ENCODE measurements around the gene GGT1. TPM values are rescaled to one million over a fixed set of nuclear protein-coding genes. Genes with fewer than 3 reads are reported as not detected.

Gene GGT1
- total RNA-seq, 1 donor from 2014 or later = 7.7 TPM

- no peaks in the 10 kb centered on the region for H3K9me3 Mint-ChIP-seq
- H3K4me2 ChIP-seq = no peak overlapping the region
- peaks cover 1% of the 10 kb centered on the region for H3K36me3 Mint-ChIP-seq
- H3K27me3 Mint-ChIP-seq (ENCODE audit: insufficient read depth, low read depth) = peaks cover 2% of the 10 kb centered on the region
- H3K79me2 ChIP-seq (ENCODE audit: low read depth) = no peaks in the 10 kb centered on the region
- no peaks in the 10 kb centered on the region for H3K4me1 Mint-ChIP-seq
- H3K9me3 ChIP-seq (ENCODE audit: low read depth) = no peaks in the 10 kb centered on the region
- H3F3A ChIP-seq (ENCODE audit: low read depth) = peaks cover 4% of the 10 kb centered on the region
- no peak for DNase-seq (ENCODE audit: low spot score)
- H3K4me3 Mint-ChIP-seq = no peak overlapping the region
- H4K20me1 ChIP-seq (ENCODE audit: low read depth) = no peaks in the 10 kb centered on the region
- no peaks in the 10 kb centered on the region for H3K27me3 ChIP-seq
- H3K27ac Mint-ChIP-seq = no peak overlapping the region
- no peaks in the 10 kb centered on the region for H3K36me3 ChIP-seq
- no peak overlapping the region for H2AFZ ChIP-seq (replicated peaks)
- H3K9ac ChIP-seq = no peak overlapping the region
- no peaks in the 10 kb centered on the region for H3K4me1 ChIP-seq
- no peak overlapping the region for H3K4me3 ChIP-seq
- TF ChIP-seq EZH2phosphoT487 (IDR thresholded peaks at IDR 0.05) (no peak), CTCF (IDR thresholded peaks at IDR 0.05) (no peak), EZH2 (IDR thresholded peaks at IDR 0.05) (no peak)
- no peak overlapping the region for H3K27ac ChIP-seq
These were observed 18.1 kb upstream of the GGT1 start for GRCh38 chr22:24584871-24585411.

GRCh38 chr22:24585461-24585860 lies 17.5 kb upstream of the GGT1 start:
- Histone ChIP-seq H3K27ac (no peak overlapping the region), H3K4me2 (no peak overlapping the region), H3K27me3 (no peaks in the 10 kb centered on the region), H3K4me1 (no peaks in the 10 kb centered on the region), H3K4me3 (no peak overlapping the region), H4K20me1 (ENCODE audit: low read depth) (no peaks in the 10 kb centered on the region), H3K79me2 (ENCODE audit: low read depth) (no peaks in the 10 kb centered on the region), H3K36me3 (no peaks in the 10 kb centered on the region), H3F3A (ENCODE audit: low read depth) (peaks cover 2% of the 10 kb centered on the region), H3K9me3 (ENCODE audit: low read depth) (no peaks in the 10 kb centered on the region), H3K9ac (no peak overlapping the region), H2AFZ (replicated peaks) (no peak overlapping the region)
- Mint-ChIP-seq H3K4me3 (no peak overlapping the region), H3K27me3 (ENCODE audit: insufficient read depth, low read depth) (peaks cover 2% of the 10 kb centered on the region), H3K4me1 (no peaks in the 10 kb centered on the region), H3K9me3 (no peaks in the 10 kb centered on the region), H3K36me3 (peaks cover 2% of the 10 kb centered on the region), H3K27ac (no peak overlapping the region)
- TF ChIP-seq EZH2phosphoT487 (IDR thresholded peaks at IDR 0.05) (no peak), EZH2 (IDR thresholded peaks at IDR 0.05) (no peak), CTCF (IDR thresholded peaks at IDR 0.05) (no peak)
- no peak for DNase-seq (ENCODE audit: low spot score)

- H3K9me3 ChIP-seq (ENCODE audit: low read depth) = no peaks in the 10 kb centered on the region
- no peak overlapping the region for H3K9ac ChIP-seq
- Mint-ChIP-seq H3K9me3 (no peaks in the 10 kb centered on the region), H3K4me3 (no peak overlapping the region), H3K27me3 (ENCODE audit: insufficient read depth, low read depth) (peaks cover 2% of the 10 kb centered on the region), H3K36me3 (peaks cover 2% of the 10 kb centered on the region), H3K27ac (no peak overlapping the region), H3K4me1 (no peaks in the 10 kb centered on the region)
- no peaks in the 10 kb centered on the region for H3K79me2 ChIP-seq (ENCODE audit: low read depth)
- H3K4me2 ChIP-seq = no peak overlapping the region
- no peak overlapping the region for H3K27ac ChIP-seq
- TF ChIP-seq EZH2 (IDR thresholded peaks at IDR 0.05) (no peak), CTCF (IDR thresholded peaks at IDR 0.05) (no peak), EZH2phosphoT487 (IDR thresholded peaks at IDR 0.05) (no peak)
- H3K27me3 ChIP-seq = no peaks in the 10 kb centered on the region
- no peak overlapping the region for H2AFZ ChIP-seq (replicated peaks)
- H3K4me1 ChIP-seq = no peaks in the 10 kb centered on the region
- no peaks in the 10 kb centered on the region for H3F3A ChIP-seq (ENCODE audit: low read depth)
- H4K20me1 ChIP-seq (ENCODE audit: low read depth) = no peaks in the 10 kb centered on the region
- H3K36me3 ChIP-seq = no peaks in the 10 kb centered on the region
- DNase-seq (ENCODE audit: low spot score) = no peak
- H3K4me3 ChIP-seq = no peak overlapping the region
These were observed 17.0 kb upstream of the GGT1 start for GRCh38 chr22:24585927-24586546.
